ENCODE measurements around the gene ARHGAP25.

GRCh38 chr2:68753318-68753717 lies 18.7 kb downstream of the ARHGAP25 start:
- TF ChIP-seq CTCF (conservative IDR thresholded peaks at IDR 0.05; ENCODE audit: low read depth, low read length) (no peak), MAFK (IDR thresholded peaks at IDR 0.05; ENCODE audit: low read depth, low read length) (no peak)
